Stimulated activated CD8-positive, alpha-beta memory T cell treated with anti-CD3 and anti-CD28 coated beads, Interleukin-4, amount 100 ng/mL, for 4 hours (primary cell): ENCODE results near the gene CFAP299.
"Not testable (repeated sequence)": the region's sequence is repeated elsewhere in the genome, so short reads cannot be mapped to it uniquely, and the experiment has no call there.

Experiments
- DNase-seq, 2 donors: peaks; one replicate each; pipeline ENCODE4 v3.0.0-alpha.2; 2020; ENCODE audit warnings: low read depth in 2 of 2, low spot score in 1 of 2

The CFAP299 gene

DNA sequence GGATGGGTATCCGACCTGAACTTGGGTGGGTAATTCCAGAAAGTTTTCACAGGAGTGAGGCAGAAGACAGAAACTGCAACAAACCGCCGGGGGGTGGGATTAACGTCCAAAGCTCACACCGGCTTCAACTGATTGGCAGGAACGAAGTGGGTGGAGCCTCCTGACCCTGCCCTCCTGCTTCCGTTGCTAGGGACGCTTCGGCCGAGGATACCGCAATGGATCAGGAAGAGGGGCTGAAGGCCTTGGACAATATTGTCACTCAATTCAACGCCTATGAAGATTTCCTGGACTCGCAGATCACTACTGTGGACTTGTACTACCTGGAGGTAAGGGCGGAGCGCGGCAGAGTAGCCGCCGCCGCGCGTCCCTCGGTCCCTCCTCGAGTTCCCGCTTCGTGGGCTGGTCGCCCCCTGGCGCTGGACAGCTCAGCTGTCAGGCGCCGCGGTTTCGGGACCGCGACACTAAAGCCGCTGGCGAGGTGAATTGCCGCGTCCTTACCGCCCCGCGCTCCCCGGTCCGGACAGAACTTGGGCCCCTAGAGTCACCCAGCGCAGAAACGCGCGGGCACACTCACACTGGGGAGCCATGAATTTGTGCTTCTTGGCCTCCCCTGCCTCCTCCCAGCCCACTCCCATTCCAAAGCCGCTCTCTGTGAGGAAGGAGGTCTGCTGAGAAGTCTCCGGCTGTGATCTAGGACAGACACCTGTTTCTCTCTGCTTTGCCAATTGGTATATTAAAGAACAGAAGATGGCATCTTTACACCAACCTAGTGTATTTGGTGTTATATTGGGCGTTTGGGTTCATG lies at the start of gene CFAP299:
Gene CFAP299 (plus strand): TSS at position 177 of the 805 bp plus-strand sequence.
- peak; percentile 1 to 5 for DNase-seq

DNA sequence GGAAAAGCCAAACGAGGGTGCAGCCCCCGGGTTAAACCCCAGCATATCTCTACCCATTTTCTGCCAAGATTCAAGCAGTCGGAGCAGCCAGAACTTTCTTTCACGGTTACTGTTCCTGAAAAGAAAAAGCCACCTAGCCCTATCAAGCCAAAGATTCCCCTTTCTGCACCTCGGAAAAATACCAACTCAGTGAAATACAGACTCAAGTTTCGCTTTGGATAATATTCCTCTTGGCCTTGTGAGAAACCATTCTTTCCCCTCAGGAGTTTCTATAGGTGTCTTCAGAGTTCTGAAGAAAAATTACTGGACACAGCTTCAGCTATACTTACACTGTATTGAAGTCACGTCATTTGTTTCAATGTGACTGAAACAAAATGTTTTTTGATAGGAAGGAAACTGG lies 49.1 kb upstream of the CFAP299 start:
- no peak for DNase-seq

DNA sequence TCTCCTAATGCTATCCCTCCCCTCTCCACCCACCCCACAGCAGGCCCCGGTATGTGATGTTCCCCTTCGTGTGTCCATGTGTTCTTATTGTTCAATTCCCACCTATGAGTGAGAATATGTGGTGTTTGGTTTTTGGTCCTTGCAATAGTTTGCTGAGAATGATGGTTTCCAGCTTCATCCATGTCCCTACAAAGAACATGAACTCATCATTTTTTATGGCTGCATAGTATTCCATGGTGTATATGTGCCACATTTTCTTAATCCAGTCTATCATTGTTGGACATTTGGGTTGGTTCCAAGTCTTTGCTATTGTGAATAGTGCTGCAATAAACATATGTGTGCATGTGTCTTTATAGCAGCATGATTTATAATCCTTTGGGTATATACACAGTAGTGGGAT lies 44.9 kb upstream of the CFAP299 start:
- not testable (repeated sequence) for DNase-seq

DNA sequence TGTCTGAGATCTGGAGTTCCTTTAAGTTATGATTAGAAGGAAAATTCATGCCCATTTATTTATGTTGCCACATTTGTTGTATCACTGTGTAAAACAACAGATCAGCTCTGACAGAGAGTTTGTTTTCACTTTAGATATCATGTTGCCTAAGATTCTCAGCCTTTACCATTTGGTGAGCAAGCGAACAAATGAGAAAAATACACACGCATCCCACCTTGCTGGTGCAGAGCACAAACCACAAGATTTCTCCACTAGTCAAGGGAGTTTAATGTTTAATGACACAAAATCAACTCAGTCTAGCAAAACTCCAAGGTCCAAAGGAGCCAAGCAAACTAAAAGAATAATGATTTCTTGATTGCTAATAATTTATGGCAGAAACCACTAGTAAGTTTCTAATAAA lies 41.3 kb upstream of the CFAP299 start:
- no peak for DNase-seq

DNA sequence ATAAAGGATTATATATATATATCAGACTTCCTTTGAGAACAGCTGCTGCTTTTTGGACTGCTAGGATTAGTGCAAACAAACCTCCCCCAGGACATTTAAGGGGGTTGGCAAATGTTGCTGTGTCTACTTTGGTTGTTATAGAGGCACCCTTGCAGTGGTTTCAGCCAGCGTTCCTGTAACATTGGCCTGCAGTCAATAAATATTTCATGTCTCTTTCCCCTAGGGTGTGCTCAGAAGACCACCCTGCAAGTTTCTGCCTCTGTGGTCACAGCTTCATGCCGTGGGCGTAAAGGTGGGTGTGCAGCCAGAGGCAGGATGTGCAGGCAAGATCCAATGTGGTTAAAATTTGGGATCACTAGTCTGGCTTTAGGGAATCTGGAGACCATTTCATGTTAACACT lies 40.2 kb upstream of the CFAP299 start:
- no peak for DNase-seq

DNA sequence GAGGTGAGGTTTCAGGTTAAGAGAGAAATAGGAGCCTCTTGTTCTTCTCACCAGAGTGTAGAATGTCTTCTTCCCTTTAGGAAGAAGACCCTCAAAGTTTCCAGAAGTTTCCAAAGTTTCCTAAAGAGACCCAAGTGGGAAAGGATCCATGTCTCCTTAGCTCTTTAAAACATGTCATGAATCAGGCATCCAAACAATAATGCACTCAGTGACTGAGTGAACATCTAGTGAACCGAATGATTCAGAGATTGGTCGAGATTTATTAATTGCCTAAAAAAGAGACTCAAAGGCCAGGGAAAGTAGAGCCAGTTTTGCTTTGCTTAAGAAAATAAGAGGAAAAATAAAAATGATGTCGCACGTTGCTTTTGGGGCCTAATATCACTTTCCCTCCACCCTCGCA lies 39.7 kb upstream of the CFAP299 start:
- no peak for DNase-seq

DNA sequence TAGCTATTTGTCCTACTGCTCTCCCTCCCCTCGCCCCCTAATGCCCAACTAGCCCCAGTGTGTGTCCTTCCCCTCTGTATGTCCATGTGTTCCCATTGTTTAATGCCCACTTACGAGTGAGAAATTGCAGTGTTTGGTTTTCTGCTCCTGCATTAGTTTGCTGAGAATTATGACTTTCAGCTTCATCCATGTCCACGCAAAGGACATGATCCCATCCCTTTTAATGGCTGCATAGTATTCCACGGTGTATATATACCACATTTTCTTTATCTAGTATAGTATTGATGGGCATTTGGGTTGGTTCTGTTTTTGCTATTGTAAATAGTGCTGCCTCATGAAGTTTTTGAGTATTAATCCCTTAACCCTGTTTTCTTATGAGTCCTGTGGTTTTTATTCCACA lies 33.6 kb upstream of the CFAP299 start:
- no peak for DNase-seq

DNA sequence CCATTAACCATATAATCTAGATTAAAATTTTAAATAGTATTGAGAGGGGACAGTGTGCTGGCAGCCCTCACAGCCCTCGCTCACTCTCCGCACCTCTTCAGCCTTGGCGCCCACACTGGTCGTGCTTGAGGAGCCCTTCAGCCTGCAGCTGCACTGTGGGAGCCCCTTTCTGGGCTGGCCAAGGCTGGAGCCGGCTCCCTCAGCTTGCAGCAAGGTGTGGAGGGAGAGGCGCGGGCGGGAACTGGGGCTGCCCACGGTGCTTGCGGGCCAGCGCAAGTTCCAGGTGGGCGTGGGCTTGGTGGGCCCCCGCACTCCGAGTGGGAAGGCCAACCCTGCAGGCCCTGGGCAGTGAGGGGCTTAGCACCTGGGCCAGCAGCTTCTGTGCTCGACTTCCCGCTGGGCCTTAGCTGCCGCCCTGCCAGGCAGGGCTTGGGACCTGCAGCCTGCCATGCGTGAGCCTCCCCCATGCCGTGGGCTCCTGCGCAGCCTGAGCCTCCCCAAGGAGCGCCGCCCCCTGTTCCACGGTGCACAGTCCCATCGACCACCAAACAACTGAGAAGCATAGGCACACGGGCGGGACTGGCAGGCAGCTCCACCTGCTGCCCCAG lies 32.8 kb upstream of the CFAP299 start:
- no peak for DNase-seq

DNA sequence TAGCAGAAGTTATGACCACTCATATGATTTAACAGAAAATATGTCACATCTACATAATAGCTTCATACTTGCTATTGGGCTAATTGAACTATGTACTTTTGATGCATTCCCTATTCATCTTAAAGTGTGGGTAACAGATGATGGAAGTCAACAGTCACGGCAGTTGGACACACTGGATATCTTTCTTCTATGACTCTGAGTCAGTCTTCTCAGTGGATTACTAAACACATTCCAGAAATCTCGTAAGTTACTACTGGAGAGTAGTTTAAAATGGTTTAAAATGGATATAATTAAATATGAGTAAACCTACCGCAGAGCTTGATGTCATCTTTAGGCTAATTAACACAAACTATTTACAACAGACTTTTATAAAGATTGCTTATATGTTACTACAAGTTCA lies 30.1 kb upstream of the CFAP299 start:
- no peak for DNase-seq

DNA sequence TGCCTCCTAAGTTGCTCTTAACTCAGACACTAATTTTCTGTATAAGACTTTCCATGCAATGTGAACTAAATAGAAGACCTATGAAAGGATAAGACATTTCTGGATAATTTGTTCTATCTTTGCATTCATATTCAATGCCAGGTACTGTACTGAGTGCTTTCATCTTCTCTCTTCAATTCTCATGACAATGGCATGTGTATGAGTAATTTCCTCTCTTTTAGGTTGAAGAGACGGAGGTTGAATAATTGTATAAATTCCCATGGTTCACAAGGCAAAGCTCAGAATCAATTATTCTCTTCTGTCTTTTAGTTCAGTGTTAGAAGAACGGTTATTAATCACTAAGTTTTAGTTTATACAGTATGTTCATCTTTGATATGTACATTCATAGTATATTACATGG lies 29.3 kb upstream of the CFAP299 start:
- DNase-seq, result no peak

DNA sequence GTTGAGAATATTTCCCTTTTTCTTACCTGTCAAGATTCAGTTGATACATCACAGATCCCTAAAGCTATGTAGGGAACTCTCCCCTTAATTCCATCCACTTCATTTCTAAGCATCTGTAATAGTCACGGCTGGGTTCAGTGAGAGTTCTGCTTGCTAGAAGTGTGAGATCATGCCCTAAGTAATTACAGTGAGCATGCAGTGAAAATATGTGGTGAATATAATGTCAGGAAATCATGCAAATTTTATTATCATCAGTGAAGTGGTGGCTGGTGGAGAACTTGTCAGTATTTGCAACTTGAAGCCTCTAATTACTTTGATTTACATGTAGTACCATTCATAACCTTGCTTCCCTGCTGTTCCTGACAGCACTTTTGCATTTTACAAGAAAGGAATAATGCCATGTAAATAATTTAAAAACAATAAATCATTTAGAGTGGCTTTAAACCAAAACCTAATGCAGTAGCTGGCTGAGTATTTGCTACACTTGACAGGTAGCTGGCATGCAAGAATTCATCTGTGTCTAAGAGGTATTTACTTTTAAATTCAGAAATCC lies 28.3 kb upstream of the CFAP299 start:
- no peak for DNase-seq

DNA sequence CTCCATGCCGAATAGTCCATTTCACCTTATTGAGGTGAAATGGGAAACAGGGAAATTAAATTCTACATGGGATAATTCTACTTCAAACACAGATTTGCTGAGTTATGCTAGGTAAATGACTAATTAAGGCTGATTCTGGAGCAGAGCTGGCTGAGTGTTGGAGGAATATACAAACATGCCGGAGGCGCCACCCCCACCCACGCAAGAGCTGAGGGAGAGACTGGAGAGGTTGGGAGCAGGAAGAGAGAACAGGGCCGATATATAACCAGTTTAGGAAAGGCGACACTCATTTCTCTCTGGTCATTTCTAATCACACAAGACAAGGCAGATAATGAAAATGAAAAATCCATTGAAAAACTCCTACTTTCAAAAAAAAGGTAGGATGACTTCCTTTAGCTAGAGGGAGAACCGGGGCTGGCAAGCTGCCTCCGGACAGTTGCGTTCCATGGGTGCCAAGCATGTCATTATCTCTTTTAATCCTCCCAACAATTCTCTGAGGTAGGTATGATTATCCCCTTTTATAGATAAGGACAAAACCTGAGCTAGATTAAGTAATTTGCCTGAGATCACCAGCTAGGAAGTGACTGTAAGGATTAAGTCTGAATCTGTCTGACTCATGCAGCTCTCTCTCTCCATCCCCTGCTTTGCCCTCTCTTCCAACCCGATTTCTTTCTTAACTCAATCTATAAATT lies 27.6 kb upstream of the CFAP299 start:
- no peak for DNase-seq

DNA sequence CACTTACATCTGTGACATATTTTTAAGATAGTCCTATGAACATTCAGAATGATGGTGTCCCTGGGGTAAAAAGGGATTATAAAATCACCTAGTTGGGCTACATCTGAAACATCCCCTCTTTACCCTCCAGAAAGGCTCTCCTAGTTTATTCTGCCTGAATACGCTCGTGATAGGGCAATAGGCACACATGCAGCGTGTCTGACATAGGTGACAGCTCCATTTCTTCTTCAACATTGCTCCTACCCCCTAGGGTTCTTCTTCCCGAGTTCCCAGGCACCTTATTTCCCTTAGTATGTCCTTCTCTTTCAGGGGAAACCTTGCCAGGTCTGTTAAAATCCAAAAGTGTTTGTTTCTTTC lies 27.1 kb upstream of the CFAP299 start:
- DNase-seq, result no peak

DNA sequence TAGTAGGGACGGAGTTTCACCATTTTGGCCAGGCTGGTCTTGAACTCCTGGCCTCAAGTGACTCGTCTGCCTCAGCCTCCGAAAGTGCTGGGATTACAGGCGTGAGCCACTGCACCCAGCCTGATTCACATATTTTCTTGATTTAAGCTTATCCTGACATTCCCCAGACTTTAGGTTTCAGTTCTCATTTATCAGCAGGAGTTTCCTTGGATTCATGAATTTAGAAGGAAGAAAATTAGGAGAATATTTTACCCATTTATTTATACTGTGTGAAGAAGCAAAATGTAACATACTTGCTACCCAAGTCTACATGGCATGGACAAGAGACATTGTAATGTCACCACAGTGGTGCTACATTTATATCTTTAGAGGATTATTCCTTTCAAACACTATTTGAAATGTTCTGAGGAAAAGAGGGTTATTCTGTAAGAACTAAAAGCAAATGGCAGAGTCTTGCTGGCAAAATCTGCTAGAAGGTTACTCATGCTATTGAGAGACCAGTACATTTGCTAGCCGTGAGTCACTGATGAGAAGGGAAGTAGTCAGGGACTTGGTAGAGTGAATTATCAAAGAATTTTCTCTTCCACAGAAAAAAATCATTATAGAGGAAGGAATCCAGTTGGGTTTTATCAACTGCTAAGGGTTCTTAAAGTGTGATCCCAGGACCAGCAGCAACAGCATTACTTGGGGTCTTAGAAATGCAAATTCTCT lies 26.1 kb upstream of the CFAP299 start:
- DNase-seq, result no peak

DNA sequence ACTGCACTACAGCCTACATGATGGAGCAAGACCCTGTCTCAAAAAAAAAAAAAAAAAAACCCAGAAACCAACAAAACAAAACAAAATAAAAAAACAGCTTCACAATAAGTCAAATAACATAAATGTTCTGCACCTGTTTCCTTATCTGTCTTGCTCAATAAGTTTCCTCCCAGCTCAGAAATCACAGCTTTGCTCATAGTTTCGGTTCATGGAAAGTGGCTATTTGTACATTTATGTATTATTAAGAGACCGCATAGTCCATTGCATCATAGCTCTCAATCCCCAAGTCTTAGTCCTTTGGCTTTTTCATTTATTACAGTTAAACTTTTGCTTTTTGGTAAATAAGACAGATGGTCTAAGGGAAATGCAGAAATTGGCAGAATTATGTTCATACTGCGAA lies 24.4 kb upstream of the CFAP299 start:
- DNase-seq, result no peak

DNA sequence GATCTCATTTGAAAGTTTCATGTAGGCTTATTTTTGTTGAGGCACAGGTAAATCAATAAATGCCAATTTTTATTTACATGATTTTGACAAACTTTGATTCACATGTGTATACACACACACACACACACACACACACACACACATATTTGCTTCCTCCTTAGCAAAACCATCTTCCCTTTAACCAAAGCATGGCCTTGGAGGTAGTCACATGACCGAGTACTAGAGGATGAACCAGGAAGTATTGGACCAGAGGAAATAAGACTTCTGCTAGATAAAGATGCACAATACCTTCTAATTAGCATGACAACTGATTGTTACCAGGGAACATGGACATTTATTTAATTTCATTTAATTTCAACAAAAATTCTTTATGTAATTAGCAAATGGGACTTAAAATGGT lies 23.4 kb upstream of the CFAP299 start:
- no peak for DNase-seq

DNA sequence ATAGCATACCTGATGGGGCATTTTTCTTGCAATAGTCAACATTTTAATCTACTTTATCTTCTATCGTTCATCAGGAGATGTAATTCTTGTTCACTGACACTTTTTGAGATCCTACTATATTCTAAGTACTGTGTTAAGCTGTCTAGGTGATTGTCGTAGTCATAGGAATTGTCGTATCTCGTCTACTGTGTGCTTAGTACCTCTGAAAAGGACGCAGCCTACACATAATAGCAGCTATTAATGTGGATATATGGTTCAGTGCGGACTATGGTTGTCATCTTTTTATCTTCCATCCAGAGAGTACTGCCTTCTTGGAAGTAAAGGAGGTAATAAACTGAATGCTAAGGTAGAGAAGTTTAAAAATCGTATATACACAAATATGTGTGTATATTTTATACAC lies 21.9 kb upstream of the CFAP299 start:
- no peak for DNase-seq

DNA sequence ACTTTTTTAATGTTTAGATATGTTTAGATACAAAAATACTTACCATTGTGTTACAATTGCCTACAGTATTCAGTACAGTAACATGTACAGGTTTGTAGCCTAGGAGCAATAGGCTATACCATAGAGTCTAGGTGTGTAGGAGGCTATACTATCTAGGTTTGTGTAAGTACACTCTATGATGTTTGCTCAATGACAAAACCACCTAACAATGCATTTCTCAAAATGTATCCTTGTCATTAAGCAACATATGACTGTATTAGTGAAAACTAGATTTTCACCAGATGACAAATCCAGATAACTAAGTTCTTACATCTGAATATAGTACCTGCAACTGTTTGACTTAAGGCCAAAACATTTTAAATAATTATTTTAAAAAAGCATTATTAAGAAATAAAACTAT lies 19.7 kb upstream of the CFAP299 start:
- DNase-seq, result not testable (repeated sequence)

DNA sequence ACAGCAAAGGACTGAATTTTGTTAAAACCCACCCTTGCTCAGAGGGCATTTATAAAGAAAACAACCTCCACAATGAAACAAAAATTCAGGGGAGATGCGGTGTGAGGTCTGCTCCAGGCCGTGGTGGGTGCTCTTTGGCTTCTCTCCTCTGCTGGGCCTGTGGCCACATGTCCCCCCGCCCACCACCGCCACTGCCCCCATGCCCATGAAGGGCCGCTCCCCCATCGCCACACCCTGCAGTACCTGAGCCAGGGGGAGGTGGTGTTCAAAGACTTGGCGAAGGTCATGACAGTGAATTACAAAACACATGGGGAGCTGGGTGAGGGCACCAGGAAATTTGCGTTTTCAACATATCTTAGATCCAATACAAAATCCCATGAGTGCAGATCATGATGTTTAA lies 14.2 kb upstream of the CFAP299 start:
- no peak for DNase-seq

DNA sequence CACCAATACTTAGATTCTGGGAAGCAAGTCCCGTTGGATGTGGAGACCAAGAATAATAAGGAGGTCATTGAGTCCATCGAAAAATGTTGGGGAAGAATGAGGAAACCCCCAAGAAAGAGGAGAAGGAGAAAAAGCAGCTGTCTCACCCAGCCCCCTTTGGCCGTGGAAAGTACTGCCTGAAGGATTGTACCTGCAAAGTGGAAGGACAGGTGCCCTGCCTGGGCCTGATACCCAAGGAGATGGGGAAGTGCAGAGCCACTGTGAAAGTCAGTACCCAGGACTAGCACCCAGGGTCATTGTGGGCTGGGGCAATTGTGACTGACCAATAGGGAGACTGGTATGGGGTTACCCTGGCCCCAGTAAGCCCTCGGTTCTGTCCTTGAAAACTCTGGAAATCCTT lies 13.8 kb upstream of the CFAP299 start:
- no peak for DNase-seq

DNA sequence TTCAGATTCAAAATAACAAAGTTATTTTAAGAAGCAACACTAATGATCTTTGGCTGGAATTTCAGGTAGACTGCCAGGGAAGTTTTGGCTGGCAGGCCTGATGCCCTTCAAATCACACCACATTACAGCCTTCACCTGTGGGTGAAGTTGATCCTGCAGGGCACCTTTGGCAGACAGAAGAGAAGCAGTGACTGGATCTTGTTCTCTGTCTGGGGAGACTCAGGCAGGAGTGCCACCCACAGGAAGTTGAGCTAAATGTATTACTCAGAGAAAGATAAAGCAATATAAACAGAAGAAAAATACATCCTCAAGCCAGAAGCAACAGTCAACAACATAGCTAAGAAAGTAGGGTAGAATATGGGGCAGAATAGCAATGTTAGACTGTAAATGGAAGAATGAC lies 12.8 kb upstream of the CFAP299 start:
- DNase-seq, result no peak

DNA sequence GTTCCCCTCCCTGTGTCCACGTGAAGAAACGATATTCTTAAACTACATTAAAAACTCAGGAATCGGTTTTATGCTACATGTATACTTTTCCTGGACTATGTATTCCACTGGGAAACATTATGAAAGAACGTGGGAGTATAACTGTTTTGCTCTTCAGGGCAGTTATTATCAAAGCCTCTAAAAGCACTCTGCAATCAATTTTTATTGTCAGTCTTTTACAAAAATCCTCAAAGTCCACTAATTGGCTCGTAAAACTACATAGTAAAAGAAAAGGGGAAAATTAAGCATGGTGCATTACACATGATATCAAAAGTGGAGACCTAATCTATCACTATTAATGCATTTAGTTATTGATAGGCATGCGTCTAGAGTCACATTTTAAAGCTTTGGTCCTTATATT lies 11.4 kb upstream of the CFAP299 start:
- DNase-seq, result no peak
